OCI-LY3 (cell line): ENCODE measurements around the gene NUDT2.

ENCODE experiments used
- H2AFZ ChIP-seq: fragments of 200-600, 300-600 bp; shearing (Covaris generic); 2 replicates; pipeline ENCODE4 v1.6.0; 2014; ENCODE audit warnings: antibody characterized with exemption, low read depth, low read length
- H3K27ac ChIP-seq: fragments of 200-600, 300-600 bp; sonication (generic); 2 replicates; pipeline ENCODE4 v1.5.1; 2014; ENCODE audit warnings: mild to moderate bottlenecking, low read length, moderate library complexity, mixed read lengths
- H3K27me3 ChIP-seq: fragments of 200-600, 300-600 bp; sonication (generic); 2 replicates; pipeline ENCODE4 v1.6.1; 2014; ENCODE audit warnings: low read depth, low read length, mixed read lengths
- H3K36me3 ChIP-seq: fragments of 200-600, 300-600 bp; sonication (generic); replicated peaks from 2 replicates; pipeline ENCODE3; 2014; ENCODE audit warnings: low read depth, low read length, mixed read lengths
- H3K4me1 ChIP-seq: fragments of 300-600, 200-600 bp; sonication (generic); 2 replicates; pipeline ENCODE4 v1.6.1; 2014; ENCODE audit warnings: low read length, mixed read lengths
- H3K4me2 ChIP-seq: fragments of 200-600, 300-600 bp; sonication (generic); 2 replicates; pipeline ENCODE4 v1.6.1; 2014; ENCODE audit warnings: low read length, mixed read lengths
- H3K4me3 ChIP-seq: fragments of 300-600, 200-600 bp; sonication (generic); 2 replicates; pipeline ENCODE4 v1.5.1; 2014; ENCODE audit warnings: antibody characterized with exemption, mild to moderate bottlenecking, low read length, moderate library complexity
- H3K79me2 ChIP-seq: fragments of 300-600, 200-600 bp; shearing (Covaris generic); 2 replicates; pipeline ENCODE4 v1.6.1; 2014; ENCODE audit warnings: mild to moderate bottlenecking, low read length, mixed read lengths
- H3K9ac ChIP-seq: fragments of 300-600, 200-600 bp; shearing (Covaris generic); 2 replicates; pipeline ENCODE4 v1.6.0; 2014; ENCODE audit warnings: mild to moderate bottlenecking, low read length, moderate library complexity
- H3K9me3 ChIP-seq: fragments of 200-600, 300-600 bp; shearing (Covaris generic); 2 replicates; pipeline ENCODE4 v1.6.1; 2014; ENCODE audit warnings: low read length, mixed read lengths; ENCODE audit not compliant: insufficient read depth
- H4K20me1 ChIP-seq: fragments of 200-600, 300-600 bp; sonication (generic); 2 replicates; pipeline ENCODE4 v1.6.1; 2016; ENCODE audit warnings: low read length, mixed read lengths; ENCODE audit not compliant: insufficient read depth
- CTCF ChIP-seq: fragments of 200-600, 300-600 bp; sonication (generic); IDR thresholded peaks from 2 replicates; pipeline ENCODE4 v1.5.1; 2014; ENCODE audit warnings: antibody characterized with exemption, low read length, low read depth
- EZH2phosphoT487 ChIP-seq: fragments of 200-600 bp; shearing (Covaris generic); IDR thresholded peaks from 2 replicates; pipeline ENCODE4 v1.6.1; 2018; ENCODE audit warnings: antibody characterized with exemption, mixed run types, low read depth

Gene NUDT2

GRCh38 chr9:34372467-34373011 lies 43.2 kb downstream of the NUDT2 start:
- no peaks in the 10 kb centered on the region for H3K27me3 ChIP-seq
- no peak overlapping the region for H3K27ac ChIP-seq
- TF ChIP-seq EZH2phosphoT487, result no peak
- H3K9ac ChIP-seq, result no peak overlapping the region
- no peak overlapping the region for H2AFZ ChIP-seq
- no peaks in the 10 kb centered on the region for H4K20me1 ChIP-seq
- H3K4me3 ChIP-seq, result no peak overlapping the region
- no peaks in the 10 kb centered on the region for H3K36me3 ChIP-seq
- peaks cover 6% of the 10 kb centered on the region; the same call in 1 of the 2 replicates for H3K4me1 ChIP-seq
- no peaks in the 10 kb centered on the region for H3K9me3 ChIP-seq
- H3K79me2 ChIP-seq, result no peaks in the 10 kb centered on the region
- H3K4me2 ChIP-seq, result no peak overlapping the region

GRCh38 chr9:34373749-34374148 lies 44.4 kb downstream of the NUDT2 start:
- no peaks in the 10 kb centered on the region for H3K36me3 ChIP-seq
- H3K4me2 ChIP-seq, result no peak overlapping the region
- H3K9ac ChIP-seq, result no peak overlapping the region
- H3K27ac ChIP-seq, result no peak overlapping the region
- no peak overlapping the region for H3K4me3 ChIP-seq
- H3K79me2 ChIP-seq, result no peaks in the 10 kb centered on the region
- no peaks in the 10 kb centered on the region for H3K27me3 ChIP-seq
- H2AFZ ChIP-seq, result no peak overlapping the region
- no peaks in the 10 kb centered on the region for H4K20me1 ChIP-seq
- H3K9me3 ChIP-seq, result no peaks in the 10 kb centered on the region
- TF ChIP-seq CTCF (no peak), EZH2phosphoT487 (no peak)
- peaks cover 6% of the 10 kb centered on the region; the same call in 1 of the 2 replicates for H3K4me1 ChIP-seq

- Histone ChIP-seq H3K9ac (no peak overlapping the region), H4K20me1 (no peaks in the 10 kb centered on the region), H3K27me3 (no peaks in the 10 kb centered on the region), H2AFZ (no peak overlapping the region), H3K9me3 (no peaks in the 10 kb centered on the region), H3K27ac (no peak overlapping the region), H3K4me2 (no peak overlapping the region), H3K79me2 (no peaks in the 10 kb centered on the region), H3K4me3 (no peak overlapping the region), H3K36me3 (no peaks in the 10 kb centered on the region), H3K4me1 (peaks cover 6% of the 10 kb centered on the region; the same call in 1 of the 2 replicates)
- TF ChIP-seq EZH2phosphoT487 (no peak), CTCF (no peak)
Observed at GRCh38 chr9:34374339-34374738, 45.0 kb downstream of the NUDT2 start.

DNA sequence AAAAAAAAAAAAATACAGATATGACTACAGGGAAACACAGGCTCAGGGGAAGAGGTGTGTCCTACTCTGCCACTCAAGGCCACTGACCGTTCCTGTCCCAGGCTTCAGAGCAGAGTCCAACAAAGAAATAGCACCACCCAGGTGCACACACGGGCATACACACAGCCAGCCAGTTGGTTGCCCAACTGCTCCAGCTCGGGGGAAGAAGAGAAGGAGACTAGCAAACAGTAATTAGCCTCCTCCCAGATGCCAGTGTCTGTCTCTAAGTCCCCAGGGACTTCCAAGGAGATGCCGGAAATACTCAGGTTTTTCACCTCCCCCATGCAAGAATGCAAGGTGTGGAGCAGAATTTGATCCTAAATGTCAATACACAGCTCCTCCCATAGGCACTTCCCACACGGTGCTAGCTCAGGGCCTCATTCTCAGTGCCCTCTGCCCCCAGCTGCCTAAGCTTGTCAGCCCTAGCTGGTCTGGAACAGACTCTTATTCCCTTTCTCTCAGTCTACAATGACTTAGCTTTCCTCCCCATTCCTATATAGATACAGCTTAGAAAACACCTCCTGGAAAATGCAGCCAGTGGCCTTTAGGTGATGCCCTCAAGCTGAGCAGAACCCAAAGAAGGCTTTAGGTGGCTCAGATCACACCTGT lies 45.7 kb downstream of the NUDT2 start:
- TF ChIP-seq EZH2phosphoT487 (no peak), CTCF (no peak)
- no peak overlapping the region for H2AFZ ChIP-seq
- H3K9ac ChIP-seq, result no peak overlapping the region
- H3K27ac ChIP-seq, result no peak overlapping the region
- no peaks in the 10 kb centered on the region for H3K79me2 ChIP-seq
- no peak overlapping the region for H3K4me2 ChIP-seq
- H3K9me3 ChIP-seq, result no peaks in the 10 kb centered on the region
- peaks cover 9% of the 10 kb centered on the region for H3K4me1 ChIP-seq
- H3K36me3 ChIP-seq, result no peaks in the 10 kb centered on the region
- H4K20me1 ChIP-seq, result no peaks in the 10 kb centered on the region
- no peaks in the 10 kb centered on the region for H3K27me3 ChIP-seq
- H3K4me3 ChIP-seq, result no peak overlapping the region
